GM12878 (cell line): ENCODE data around the gene NRG4. TPM values are rescaled to one million over a fixed set of nuclear protein-coding genes. Genes with fewer than 3 reads are reported as not detected.

ENCODE experiments used
- ATAC-seq: fragments of 200-7000 bp; cut with Tn5 transposase; 3 replicates; pipeline ENCODE4 v1.9.1; 2020; ENCODE audit warnings: mild to moderate bottlenecking, moderate library complexity
- BruUV-seq: library from RNA; stranded (reverse); fragments of 400-500 nt; replicated peaks from 2 replicates; lab custom pipeline; 2021; lab: Mats Ljungman, UMichigan
- CTCF ChIA-PET: fragments of 300-600 bp; sonication (Branson Sonifier 250); formaldehyde crosslinking; extraction: SDS; loops from one replicate; lab custom pipeline; 2021; ENCODE audit warnings: inconsistent platforms; lab: Yijun Ruan, JAX
- POLR2A ChIA-PET: fragments of 350-600 bp; formaldehyde crosslinking; extraction: SDS; loops from one replicate; lab custom pipeline; 2021; ENCODE audit warnings: inconsistent platforms; lab: Charles Lee
- RAD21 ChIA-PET: fragments of 300-600 bp; sonication (Branson Sonifier 250); formaldehyde crosslinking; loops from one replicate; lab custom pipeline; 2023; ENCODE audit warnings: antibody characterized with exemption; ENCODE audit not compliant: unreplicated experiment; lab: Charles Lee
- SMC1A ChIA-PET: fragments of 300-600 bp; sonication (Branson Sonifier 250); formaldehyde crosslinking; loops from one replicate; lab custom pipeline; 2023; ENCODE audit not compliant: unreplicated experiment, uncharacterized antibody; lab: Charles Lee
- DNase-seq: peaks from one replicate; pipeline ENCODE4 v3.0.0-alpha.2; 2011; ENCODE audit warnings: low read depth, low spot score
- FAIRE-seq: peaks from 3 replicates; lab custom pipeline; 2011; peaks lifted over from hg19 to GRCh38; lab: Jason Lieb, UNC
- H2AFZ ChIP-seq: 2 replicates; pipeline ENCODE4 v1.6.0; 2011; ENCODE audit warnings: low read depth, low read length, control low read depth; ENCODE audit not compliant: control insufficient read depth
- H3K27ac ChIP-seq: 2 replicates; pipeline ENCODE4 v1.5.1; 2011; ENCODE audit warnings: control low read depth; ENCODE audit not compliant: control insufficient read depth, insufficient read depth
- H3K27me3 ChIP-seq, 2 experiments: replicated peaks in 1 of 2; 2 replicates each; pipeline versions ENCODE4 v1.6.0 to v1.6.1; 2011; ENCODE audit warnings: low read length in 1 of 2; ENCODE audit not compliant: control insufficient read depth in 2 of 2, insufficient read depth in 2 of 2
- H3K36me3 ChIP-seq, 2 experiments: 2 replicates each; pipeline ENCODE4 v1.5.1; 2011; ENCODE audit warnings: low read length in 1 of 2; ENCODE audit not compliant: control insufficient read depth in 2 of 2, insufficient read depth in 2 of 2
- H3K4me1 ChIP-seq: 2 replicates; pipeline ENCODE4 v1.6.1; 2011; ENCODE audit warnings: mild to moderate bottlenecking, low read length, moderate library complexity, mixed read lengths; ENCODE audit not compliant: control insufficient read depth, insufficient read depth
- H3K4me2 ChIP-seq: 2 replicates; pipeline ENCODE4 v1.6.0; 2011; ENCODE audit warnings: control low read depth; ENCODE audit not compliant: control insufficient read depth, insufficient read depth
- H3K4me3 ChIP-seq: fragments of 200-600 bp; sonication (generic); 2 replicates; pipeline ENCODE4 v1.5.1; 2016
- H3K79me2 ChIP-seq: 2 replicates; pipeline ENCODE4 v1.6.0; 2011; ENCODE audit warnings: low read length; ENCODE audit not compliant: control insufficient read depth, insufficient read depth
- H3K9ac ChIP-seq: 2 replicates; pipeline ENCODE4 v1.8.0; 2011; ENCODE audit warnings: low read length, control low read depth, mixed read lengths; ENCODE audit not compliant: control insufficient read depth, insufficient read depth
- H3K9me3 ChIP-seq: replicated peaks from 3 replicates; pipeline ENCODE4 v1.5.1; 2011; ENCODE audit warnings: mild to moderate bottlenecking, low read length; ENCODE audit not compliant: control insufficient read depth, insufficient read depth
- H4K20me1 ChIP-seq: 2 replicates; pipeline ENCODE4 v1.6.0; 2011; ENCODE audit not compliant: control insufficient read depth, insufficient read depth
- BACH1 ChIP-seq: fragments of 450-650 bp; IDR thresholded peaks from 2 replicates; pipeline ENCODE4 v1.6.1; 2017; ENCODE audit warnings: mild to moderate bottlenecking, borderline replicate concordance
- CBX5 ChIP-seq: sonication (generic); IDR thresholded peaks from 2 replicates; pipeline ENCODE4 v1.6.1; 2016; ENCODE audit warnings: low read depth, moderate library complexity, mild to moderate bottlenecking, inconsistent platforms
- CREM ChIP-seq: IDR thresholded peaks from 2 replicates; pipeline ENCODE4 v1.6.1; 2014; ENCODE audit warnings: antibody characterized with exemption, low read depth
- FOXK2 ChIP-seq: fragments of 450-650 bp; IDR thresholded peaks from 2 replicates; pipeline ENCODE4 v1.6.1; 2017; ENCODE audit warnings: mild to moderate bottlenecking, moderate library complexity
- HCFC1 ChIP-seq: fragments of 150-350 bp; IDR thresholded peaks from 2 replicates; pipeline ENCODE4 v1.6.1; 2014; ENCODE audit warnings: low read length
- NFXL1 ChIP-seq: fragments of 450-650 bp; IDR thresholded peaks from 2 replicates; pipeline ENCODE4 v1.6.1; 2017; ENCODE audit warnings: antibody characterized with exemption, mild to moderate bottlenecking, borderline replicate concordance
- NFYB ChIP-seq: IDR thresholded peaks from 2 replicates; pipeline ENCODE4 v1.6.1; 2011; ENCODE audit warnings: low read depth, mild to moderate bottlenecking, low read length, improper control_type of control experiment, moderate library complexity; ENCODE audit not compliant: insufficient read depth
- NKRF ChIP-seq: fragments of 450-650 bp; conservative IDR thresholded peaks from 2 replicates; pipeline ENCODE4 v1.6.1; 2017; ENCODE audit warnings: mild to moderate bottlenecking, moderate library complexity
- SKIL ChIP-seq: fragments of 450-650 bp; IDR thresholded peaks from 2 replicates; pipeline ENCODE4 v1.6.1; 2017; ENCODE audit warnings: mild to moderate bottlenecking, low read depth, inconsistent platforms; ENCODE audit not compliant: poor library complexity, severe bottlenecking
- SMAD1 ChIP-seq: fragments of 450-650 bp; IDR thresholded peaks from 2 replicates; pipeline ENCODE4 v1.6.1; 2018; ENCODE audit warnings: mild to moderate bottlenecking, low read depth; ENCODE audit not compliant: partially characterized antibody
- YY1 ChIP-seq: IDR thresholded peaks from 2 replicates; pipeline ENCODE4 v1.6.1; 2011; ENCODE audit warnings: low read depth, mild to moderate bottlenecking, low read length
- ZNF217 ChIP-seq: fragments of 450-650 bp; IDR thresholded peaks from 2 replicates; pipeline ENCODE4 v1.6.1; 2017; ENCODE audit warnings: antibody characterized with exemption, mild to moderate bottlenecking
- ZNF592 ChIP-seq: fragments of 450-650 bp; IDR thresholded peaks from 2 replicates; pipeline ENCODE4 v1.6.1; 2017; ENCODE audit warnings: mild to moderate bottlenecking, moderate library complexity
- ZSCAN29 ChIP-seq: fragments of 450-650 bp; IDR thresholded peaks from 2 replicates; pipeline ENCODE4 v1.6.1; 2017; ENCODE audit warnings: mild to moderate bottlenecking, moderate library complexity
- in situ Hi-C: fragments of 300-500 bp; cut with MboI; formaldehyde crosslinking; loops from 9 replicates; pipeline ENCODE4 v1.14.3; 2018; ENCODE audit warnings: mixed read lengths
- intact Hi-C: fragments of 100-400 bp; cut with micrococcal nuclease; formaldehyde crosslinking; loops from one replicate; pipeline ENCODE4 v1.14.2; 2022; ENCODE audit not compliant: unreplicated experiment
- polyA plus RNA-seq, 11 experiments: library from polyadenylated mRNA; depleted of rRNA in 4 of 11; unstranded in 6 of 11; stranded (reverse) in 5 of 11; fragments of >200 nt; fragmentation: Nextera tagmentation in 4 of 11; fragmentation: Illumina TruSeq in 1 of 11; extraction: Ambion mirVana in 4 of 11; extraction: Trizol in 1 of 11; gene quantifications; 1 replicate in 1 of 11; 2 replicates in 10 of 11; pipeline versions ENCODE4 v1.2.1 to v1.2.3, GENCODE V29; 2011 to 2016; ENCODE audit warnings: inconsistent platforms in 2 of 11, missing spikeins in 2 of 11, low read depth in 1 of 11
- total RNA-seq, 4 experiments: library from RNA; depleted of rRNA in 3 of 4; stranded (reverse); fragments of >200 nt in 3 of 4; fragmentation: Illumina TruSeq in 1 of 4; extraction: Trizol in 1 of 4; gene quantifications; 2 replicates each; pipeline versions ENCODE4 v1.2.1 to v1.2.3, GENCODE V29; 2013 to 2021
- TF ChIP-seq, protein P1 (sequence below), 3 experiments: IDR thresholded peaks in 2 of 3; conservative IDR thresholded peaks in 1 of 3; 2 replicates each; pipeline ENCODE4 v1.5.1; 2011; ENCODE audit warnings: low read depth in 3 of 3, low read length in 3 of 3, mild to moderate bottlenecking in 3 of 3, control low read depth in 2 of 3, moderate library complexity in 2 of 3, inconsistent platforms in 1 of 3, mixed read lengths in 1 of 3; ENCODE audit not compliant: control insufficient read depth in 2 of 3, insufficient read depth in 1 of 3; ENCODE audit errors: extremely low read depth in 1 of 3

NRG4 gene
- total and polyA plus RNA-seq, 10 of the 15 experiments (the other 5 are each of a cell fraction or from before 2014, with no cell fraction given): 0.76 to 8.3 (median 5.5) TPM

- ChIA-PET POLR2A (no interaction called here), SMC1A (no interaction called here), RAD21 (no interaction called here), CTCF (interaction anchor here (1.6 kb wide), 1 partner anchor 14 kb away, joined by 3 read pairs; no protein-coding TSS in a partner anchor)
- FAIRE-seq (no peak), DNase-seq (no peak), ATAC-seq (no peak)
- intact Hi-C loops (no loop called here), in situ Hi-C loops (no loop called here)
- BruUV-seq: no TSS peak
- Histone ChIP-seq H4K20me1 (no peaks in the 10 kb centered on the region), H3K79me2 (no peaks in the 10 kb centered on the region), H3K4me1 (no peaks in the 10 kb centered on the region), H3K4me2 (no peak overlapping the region), H3K4me3 (no peak overlapping the region), H3K9me3 (no peaks in the 10 kb centered on the region), H3K27ac (no peak overlapping the region), H3K36me3 (no peaks in the 10 kb centered on the region; a peak in 3 of 4 replicates), H2AFZ (no peak overlapping the region), H3K9ac (no peak overlapping the region), H3K27me3 (no peaks in the 10 kb centered on the region)
- TF ChIP-seq SKIL (no peak), NKRF (no peak), CBX5 (no peak), FOXK2 (no peak), YY1 (no peak), NFYB (no peak), NFXL1 (no peak), ZNF592 (no peak), SMAD1 (no peak), ZNF217 (no peak), ZSCAN29 (no peak), BACH1 (no peak), HCFC1 (no peak), CREM (no peak)
- TF ChIP-seq, protein P1, sequence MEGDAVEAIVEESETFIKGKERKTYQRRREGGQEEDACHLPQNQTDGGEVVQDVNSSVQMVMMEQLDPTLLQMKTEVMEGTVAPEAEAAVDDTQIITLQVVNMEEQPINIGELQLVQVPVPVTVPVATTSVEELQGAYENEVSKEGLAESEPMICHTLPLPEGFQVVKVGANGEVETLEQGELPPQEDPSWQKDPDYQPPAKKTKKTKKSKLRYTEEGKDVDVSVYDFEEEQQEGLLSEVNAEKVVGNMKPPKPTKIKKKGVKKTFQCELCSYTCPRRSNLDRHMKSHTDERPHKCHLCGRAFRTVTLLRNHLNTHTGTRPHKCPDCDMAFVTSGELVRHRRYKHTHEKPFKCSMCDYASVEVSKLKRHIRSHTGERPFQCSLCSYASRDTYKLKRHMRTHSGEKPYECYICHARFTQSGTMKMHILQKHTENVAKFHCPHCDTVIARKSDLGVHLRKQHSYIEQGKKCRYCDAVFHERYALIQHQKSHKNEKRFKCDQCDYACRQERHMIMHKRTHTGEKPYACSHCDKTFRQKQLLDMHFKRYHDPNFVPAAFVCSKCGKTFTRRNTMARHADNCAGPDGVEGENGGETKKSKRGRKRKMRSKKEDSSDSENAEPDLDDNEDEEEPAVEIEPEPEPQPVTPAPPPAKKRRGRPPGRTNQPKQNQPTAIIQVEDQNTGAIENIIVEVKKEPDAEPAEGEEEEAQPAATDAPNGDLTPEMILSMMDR (IDR thresholded peaks at IDR 0.05 in 2 of 3, conservative IDR thresholded peaks at IDR 0.05 in 1 of 3; ENCODE audit: control insufficient read depth in 2 of 3, extremely low read depth in 1 of 3, insufficient read depth in 1 of 3, low read depth in 3 of 3, low read length in 3 of 3): no peak
Measured at GRCh38 chr15:75891895-75892294, 120.3 kb downstream of the NRG4 start.
